Measurements from ENCODE around the gene PEX14.

PEX14 gene

GRCh38 chr1:10578070-10578469, 103.3 kb downstream of the PEX14 start:
- no peak for TF ChIP-seq SPI1 (IDR thresholded peaks at IDR 0.05; ENCODE audit: borderline replicate concordance, low read depth)
- no peak for TF ChIP-seq GABPA (IDR thresholded peaks at IDR 0.05; ENCODE audit: low read depth)
- TF ChIP-seq, protein P1, sequence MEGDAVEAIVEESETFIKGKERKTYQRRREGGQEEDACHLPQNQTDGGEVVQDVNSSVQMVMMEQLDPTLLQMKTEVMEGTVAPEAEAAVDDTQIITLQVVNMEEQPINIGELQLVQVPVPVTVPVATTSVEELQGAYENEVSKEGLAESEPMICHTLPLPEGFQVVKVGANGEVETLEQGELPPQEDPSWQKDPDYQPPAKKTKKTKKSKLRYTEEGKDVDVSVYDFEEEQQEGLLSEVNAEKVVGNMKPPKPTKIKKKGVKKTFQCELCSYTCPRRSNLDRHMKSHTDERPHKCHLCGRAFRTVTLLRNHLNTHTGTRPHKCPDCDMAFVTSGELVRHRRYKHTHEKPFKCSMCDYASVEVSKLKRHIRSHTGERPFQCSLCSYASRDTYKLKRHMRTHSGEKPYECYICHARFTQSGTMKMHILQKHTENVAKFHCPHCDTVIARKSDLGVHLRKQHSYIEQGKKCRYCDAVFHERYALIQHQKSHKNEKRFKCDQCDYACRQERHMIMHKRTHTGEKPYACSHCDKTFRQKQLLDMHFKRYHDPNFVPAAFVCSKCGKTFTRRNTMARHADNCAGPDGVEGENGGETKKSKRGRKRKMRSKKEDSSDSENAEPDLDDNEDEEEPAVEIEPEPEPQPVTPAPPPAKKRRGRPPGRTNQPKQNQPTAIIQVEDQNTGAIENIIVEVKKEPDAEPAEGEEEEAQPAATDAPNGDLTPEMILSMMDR (IDR thresholded peaks at IDR 0.05; ENCODE audit: insufficient read depth, low read length): no peak
- TF ChIP-seq POLR2AphosphoS5 (IDR thresholded peaks at IDR 0.05; ENCODE audit: low read depth): no peak
- TF ChIP-seq REST (IDR thresholded peaks at IDR 0.05; ENCODE audit: insufficient replicate concordance, low read depth): no peak
- H3K4me3 ChIP-seq (replicated peaks; ENCODE audit: insufficient read depth, low read length): no peak overlapping the region
- DNase-seq (ENCODE audit: low read depth in 1 of 2, low spot score in 1 of 2): no peak

GRCh38 chr1:10583641-10584040, 108.9 kb downstream of the PEX14 start:
- no peak overlapping the region for H3K27ac ChIP-seq (replicated peaks)
- DNase-seq (ENCODE audit: low read depth in 1 of 2, low spot score in 1 of 2): no peak
- H3K27me3 ChIP-seq (ENCODE audit: insufficient read depth, poor library complexity, severe bottlenecking): no peaks in the 10 kb centered on the region
- TF ChIP-seq POLR2AphosphoS5 (IDR thresholded peaks at IDR 0.05; ENCODE audit: low read depth) (no peak), GABPA (IDR thresholded peaks at IDR 0.05; ENCODE audit: low read depth) (no peak), REST (IDR thresholded peaks at IDR 0.05; ENCODE audit: insufficient replicate concordance, low read depth) (no peak)
- TF ChIP-seq, protein P1 (IDR thresholded peaks at IDR 0.05; ENCODE audit: insufficient read depth, low read length): no peak
- no peak overlapping the region for H3K4me3 ChIP-seq (replicated peaks; ENCODE audit: insufficient read depth, low read length)

More at GRCh38 chr1:10578070-10578469, 103.3 kb downstream of the PEX14 start:
- Histone ChIP-seq H3K27me3 (ENCODE audit: insufficient read depth, poor library complexity, severe bottlenecking) (no peaks in the 10 kb centered on the region), H3K27ac (replicated peaks) (no peak overlapping the region)

DNA sequence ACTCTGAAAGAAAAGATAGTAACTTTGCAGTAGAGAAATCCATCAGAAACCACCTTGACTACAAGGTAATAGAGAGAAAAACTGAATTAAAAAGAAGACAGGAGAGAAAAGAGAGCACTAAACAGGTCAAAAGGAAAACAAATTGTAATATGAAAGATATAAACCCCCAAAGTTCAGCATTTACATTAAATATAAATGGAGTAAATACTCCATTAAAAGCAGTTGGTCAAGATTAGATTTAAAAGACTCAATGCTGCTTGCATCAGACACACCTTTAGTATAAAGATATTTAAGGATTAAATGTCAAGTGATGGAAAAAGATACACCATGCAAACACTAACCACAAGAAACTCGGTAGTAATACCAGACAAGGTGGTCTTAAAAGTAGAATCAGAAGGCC, 110.5 kb downstream of the PEX14 start:
- no peaks in the 10 kb centered on the region for H3K27me3 ChIP-seq (ENCODE audit: insufficient read depth, poor library complexity, severe bottlenecking)
- H3K27ac ChIP-seq (replicated peaks): no peak overlapping the region
- H3K4me3 ChIP-seq (replicated peaks; ENCODE audit: insufficient read depth, low read length): no peak overlapping the region
- no peak for DNase-seq (ENCODE audit: low read depth in 1 of 2, low spot score in 1 of 2)
- TF ChIP-seq GABPA (IDR thresholded peaks at IDR 0.05; ENCODE audit: low read depth): no peak
- TF ChIP-seq, protein P1 (IDR thresholded peaks at IDR 0.05; ENCODE audit: insufficient read depth, low read length): no peak
- TF ChIP-seq REST (IDR thresholded peaks at IDR 0.05; ENCODE audit: insufficient replicate concordance, low read depth): no peak
- TF ChIP-seq POLR2AphosphoS5 (IDR thresholded peaks at IDR 0.05; ENCODE audit: low read depth): no peak
- TF ChIP-seq SPI1 (IDR thresholded peaks at IDR 0.05; ENCODE audit: borderline replicate concordance, low read depth): no peak

Measured in HL-60 (cell line).